GM23338 (cell line): Measurements from ENCODE around the gene PPP1R7. TPM values are rescaled to one million over a fixed set of nuclear protein-coding genes. Genes with fewer than 3 reads are reported as not detected.

Experiments
- ATAC-seq: fragments of 200-7000 bp; cut with Tn5 transposase; 3 replicates; pipeline ENCODE4 v1.9.1; 2020
- DNase-seq: peaks from one replicate; pipeline ENCODE4 v3.0.0-alpha.2; 2015; ENCODE audit warnings: low spot score
- H2AFZ ChIP-seq: fragments of 200-600 bp; sonication (generic); 2 replicates; pipeline ENCODE4 v1.8.0; 2016; ENCODE audit warnings: antibody characterized with exemption, mild to moderate bottlenecking, moderate library complexity
- H3F3A ChIP-seq: fragments of 200-600 bp; sonication (generic); replicated peaks from 2 replicates; pipeline ENCODE4 v1.8.0; 2017; ENCODE audit warnings: antibody characterized with exemption, mixed run types, low read depth
- H3K27ac ChIP-seq: fragments of 200-600 bp; sonication (generic); 2 replicates; pipeline ENCODE4 v1.6.1; 2016; ENCODE audit warnings: low read depth
- H3K27me3 ChIP-seq: fragments of 200-600 bp; sonication (generic); 2 replicates; pipeline ENCODE4 v1.8.0; 2016; ENCODE audit warnings: mild to moderate bottlenecking, mixed run types, moderate library complexity; ENCODE audit not compliant: insufficient read depth
- H3K36me3 ChIP-seq: fragments of 200-600 bp; sonication (generic); 2 replicates; pipeline ENCODE4 v1.8.0; 2016; ENCODE audit warnings: mild to moderate bottlenecking; ENCODE audit not compliant: insufficient read depth
- H3K4me1 ChIP-seq: fragments of 200-600 bp; sonication (generic); 2 replicates; pipeline ENCODE4 v1.8.0; 2016; ENCODE audit warnings: mild to moderate bottlenecking, moderate library complexity; ENCODE audit not compliant: insufficient read depth
- H3K4me2 ChIP-seq: fragments of 200-600 bp; sonication (generic); 2 replicates; pipeline ENCODE4 v1.7.1; 2017; ENCODE audit warnings: mixed run types
- H3K4me3 ChIP-seq: fragments of 200-600 bp; sonication (generic); 2 replicates; pipeline ENCODE4 v1.6.1; 2016; ENCODE audit warnings: mixed run types
- H3K79me2 ChIP-seq: fragments of 200-600 bp; sonication (generic); replicated peaks from 2 replicates; pipeline ENCODE4 v1.8.0; 2017; ENCODE audit warnings: mild to moderate bottlenecking; ENCODE audit not compliant: insufficient read depth
- H3K9me2 ChIP-seq: fragments of 200-600 bp; sonication (generic); 2 replicates; pipeline ENCODE4 v1.8.0; 2017; ENCODE audit not compliant: insufficient read depth
- H4K20me1 ChIP-seq: fragments of 200-600 bp; sonication (generic); replicated peaks from 2 replicates; pipeline ENCODE4 v1.8.0; 2017; ENCODE audit warnings: mild to moderate bottlenecking; ENCODE audit not compliant: insufficient read depth
- H3K27ac Mint-ChIP-seq: 2 replicates; pipeline ENCODE4 v1.8.0; 2020; ENCODE audit warnings: inconsistent platforms, mild to moderate bottlenecking, moderate library complexity, mixed read lengths
- H3K27me3 Mint-ChIP-seq: 3 replicates; pipeline ENCODE4 v1.8.0; 2022; ENCODE audit warnings: low read depth, mild to moderate bottlenecking, moderate library complexity, mixed read lengths, inconsistent platforms; ENCODE audit not compliant: insufficient read depth, poor library complexity
- H3K36me3 Mint-ChIP-seq: 3 replicates; pipeline ENCODE4 v1.8.0; 2021; ENCODE audit warnings: low read depth, mild to moderate bottlenecking, inconsistent platforms, moderate library complexity, mixed read lengths
- H3K4me1 Mint-ChIP-seq: 3 replicates; pipeline ENCODE4 v1.8.0; 2020; ENCODE audit warnings: mild to moderate bottlenecking, inconsistent platforms, mixed read lengths
- H3K4me3 Mint-ChIP-seq: 3 replicates; pipeline ENCODE4 v1.8.0; 2021; ENCODE audit warnings: moderate library complexity, mild to moderate bottlenecking, inconsistent platforms, mixed read lengths
- H3K9me3 Mint-ChIP-seq: 3 replicates; pipeline ENCODE4 v1.8.0; 2020; ENCODE audit warnings: moderate library complexity, mild to moderate bottlenecking, inconsistent platforms, mixed read lengths
- CREB1 ChIP-seq: fragments of 250-450 bp; sonication (Bioruptor Pico); IDR thresholded peaks from 2 replicates; pipeline ENCODE4 v1.5.0; 2020; ENCODE audit warnings: low read depth, mild to moderate bottlenecking, moderate library complexity
- CTCF ChIP-seq, 2 experiments: fragments of 200-600 bp in 1 of 2; sonication (generic) in 1 of 2; conservative IDR thresholded peaks; 2 replicates each; pipeline versions ENCODE4 v1.5.1 to v1.6.1; 2016 to 2017; ENCODE audit warnings: antibody characterized with exemption in 2 of 2, low read depth in 2 of 2, mild to moderate bottlenecking in 2 of 2, moderate library complexity in 1 of 2
- EZH2 ChIP-seq: fragments of 200-600 bp; sonication (generic); IDR thresholded peaks from one replicate; pipeline ENCODE4 v1.8.0; 2017; ENCODE audit warnings: antibody characterized with exemption, mild to moderate bottlenecking, low read depth; ENCODE audit not compliant: unreplicated experiment
- EZH2phosphoT487 ChIP-seq: fragments of 200-600 bp; sonication (generic); IDR thresholded peaks from one replicate; pipeline ENCODE4 v1.8.1; 2018; ENCODE audit warnings: antibody characterized with exemption; ENCODE audit not compliant: unreplicated experiment
- JUNB ChIP-seq: IDR thresholded peaks from one replicate; pipeline ENCODE4 v1.6.1; 2016; ENCODE audit warnings: antibody characterized with exemption; ENCODE audit not compliant: unreplicated experiment
- NANOG ChIP-seq: IDR thresholded peaks from 2 replicates; pipeline ENCODE4 v1.6.1; 2016; ENCODE audit warnings: antibody characterized with exemption, borderline replicate concordance
- POLR2AphosphoS5 ChIP-seq: IDR thresholded peaks from 2 replicates; pipeline ENCODE4 v1.6.1; 2016; ENCODE audit warnings: antibody characterized with exemption, low read depth
- STAT1 ChIP-seq: IDR thresholded peaks from one replicate; pipeline ENCODE4 v1.6.1; 2016; ENCODE audit warnings: antibody characterized with exemption; ENCODE audit not compliant: unreplicated experiment
- ZNF114 ChIP-seq: fragments of 250-450 bp; sonication (Bioruptor Pico); IDR thresholded peaks from 2 replicates; pipeline ENCODE4 v1.5.0; 2020; ENCODE audit warnings: mild to moderate bottlenecking, moderate library complexity
- ZNF331 ChIP-seq: fragments of 250-450 bp; sonication (Bioruptor Pico); IDR thresholded peaks from 2 replicates; pipeline ENCODE4 v1.5.0; 2020; ENCODE audit warnings: low read depth, mild to moderate bottlenecking, moderate library complexity
- polyA plus RNA-seq: library from polyadenylated mRNA; unstranded; fragments of >200 nt; fragmentation: Nextera tagmentation; extraction: Ambion mirVana; gene quantifications from 2 replicates; pipeline ENCODE4 v1.2.1, GENCODE V29; 2016
- total RNA-seq: library from RNA; depleted of rRNA; stranded (reverse); fragments of >200 nt; shearing (Covaris generic); gene quantifications from 2 replicates; pipeline ENCODE4 v1.2.3, GENCODE V29; 2014
- TF ChIP-seq, protein P1 (sequence below): IDR thresholded peaks from 2 replicates; pipeline ENCODE4 v1.6.1; 2016; ENCODE audit warnings: antibody characterized with exemption
- TF ChIP-seq, protein P2 (sequence below): IDR thresholded peaks from one replicate; pipeline ENCODE4 v1.6.1; 2018; ENCODE audit warnings: antibody characterized with exemption; ENCODE audit not compliant: unreplicated experiment
- TF ChIP-seq, protein P3 (sequence below): fragments of 250-450 bp; sonication (Bioruptor Pico); IDR thresholded peaks from 2 replicates; pipeline ENCODE4 v1.5.0; 2020; ENCODE audit warnings: mild to moderate bottlenecking, moderate library complexity

The PPP1R7 gene
- total and polyA plus RNA-seq, 2 experiments from 2014 or later, result 48.2 to 94.3 TPM

DNA sequence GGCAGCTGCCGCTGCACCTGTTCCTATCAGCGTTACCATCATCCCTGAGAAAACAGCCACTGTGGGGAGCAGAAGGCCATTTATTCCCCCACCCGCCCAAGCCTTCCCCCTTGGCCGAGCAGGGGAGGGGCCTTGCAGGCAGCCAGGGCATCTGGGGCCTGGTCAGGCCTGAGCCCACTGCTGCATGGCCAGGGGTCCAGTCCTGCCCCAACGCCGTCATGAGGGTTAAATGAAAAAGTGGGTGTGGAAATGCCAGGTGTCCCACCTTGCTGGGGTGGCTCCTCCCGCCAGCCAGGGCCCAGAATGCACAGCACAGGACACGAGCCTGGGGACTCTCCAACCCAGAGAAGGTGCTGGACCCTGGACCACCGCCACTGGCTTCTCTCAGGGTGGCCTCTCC is 52.4 kb downstream of the PPP1R7 start:
- Histone ChIP-seq H3K27ac (no peak overlapping the region), H3K79me2 (no peaks in the 10 kb centered on the region), H3F3A (no peaks in the 10 kb centered on the region), H3K4me1 (no peaks in the 10 kb centered on the region), H3K9me2 (no peaks in the 10 kb centered on the region), H3K27me3 (no peaks in the 10 kb centered on the region), H3K36me3 (no peaks in the 10 kb centered on the region), H2AFZ (no peak overlapping the region), H4K20me1 (no peaks in the 10 kb centered on the region), H3K4me2 (no peak overlapping the region), H3K4me3 (no peak overlapping the region)
- Mint-ChIP-seq H3K36me3 (no peaks in the 10 kb centered on the region), H3K4me3 (no peak overlapping the region), H3K4me1 (no peaks in the 10 kb centered on the region), H3K27ac (no peak overlapping the region), H3K27me3 (peaks cover 11% of the 10 kb centered on the region), H3K9me3 (no peaks in the 10 kb centered on the region; the same call in 2 of the 3 replicates)
- TF ChIP-seq STAT1 (no peak), ZNF114 (CRISPR knock-in tag) (no peak), POLR2AphosphoS5 (no peak), CTCF (conservative IDR thresholded peaks at IDR 0.05; ENCODE audit: low read depth in 2 of 2) (no peak), EZH2phosphoT487 (no peak), NANOG (no peak), ZNF331 (CRISPR knock-in tag) (no peak), JUNB (no peak), EZH2 (no peak), CREB1 (no peak)
- TF ChIP-seq, protein P1, sequence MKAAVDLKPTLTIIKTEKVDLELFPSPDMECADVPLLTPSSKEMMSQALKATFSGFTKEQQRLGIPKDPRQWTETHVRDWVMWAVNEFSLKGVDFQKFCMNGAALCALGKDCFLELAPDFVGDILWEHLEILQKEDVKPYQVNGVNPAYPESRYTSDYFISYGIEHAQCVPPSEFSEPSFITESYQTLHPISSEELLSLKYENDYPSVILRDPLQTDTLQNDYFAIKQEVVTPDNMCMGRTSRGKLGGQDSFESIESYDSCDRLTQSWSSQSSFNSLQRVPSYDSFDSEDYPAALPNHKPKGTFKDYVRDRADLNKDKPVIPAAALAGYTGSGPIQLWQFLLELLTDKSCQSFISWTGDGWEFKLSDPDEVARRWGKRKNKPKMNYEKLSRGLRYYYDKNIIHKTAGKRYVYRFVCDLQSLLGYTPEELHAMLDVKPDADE, result no peak
- TF ChIP-seq, protein P2, sequence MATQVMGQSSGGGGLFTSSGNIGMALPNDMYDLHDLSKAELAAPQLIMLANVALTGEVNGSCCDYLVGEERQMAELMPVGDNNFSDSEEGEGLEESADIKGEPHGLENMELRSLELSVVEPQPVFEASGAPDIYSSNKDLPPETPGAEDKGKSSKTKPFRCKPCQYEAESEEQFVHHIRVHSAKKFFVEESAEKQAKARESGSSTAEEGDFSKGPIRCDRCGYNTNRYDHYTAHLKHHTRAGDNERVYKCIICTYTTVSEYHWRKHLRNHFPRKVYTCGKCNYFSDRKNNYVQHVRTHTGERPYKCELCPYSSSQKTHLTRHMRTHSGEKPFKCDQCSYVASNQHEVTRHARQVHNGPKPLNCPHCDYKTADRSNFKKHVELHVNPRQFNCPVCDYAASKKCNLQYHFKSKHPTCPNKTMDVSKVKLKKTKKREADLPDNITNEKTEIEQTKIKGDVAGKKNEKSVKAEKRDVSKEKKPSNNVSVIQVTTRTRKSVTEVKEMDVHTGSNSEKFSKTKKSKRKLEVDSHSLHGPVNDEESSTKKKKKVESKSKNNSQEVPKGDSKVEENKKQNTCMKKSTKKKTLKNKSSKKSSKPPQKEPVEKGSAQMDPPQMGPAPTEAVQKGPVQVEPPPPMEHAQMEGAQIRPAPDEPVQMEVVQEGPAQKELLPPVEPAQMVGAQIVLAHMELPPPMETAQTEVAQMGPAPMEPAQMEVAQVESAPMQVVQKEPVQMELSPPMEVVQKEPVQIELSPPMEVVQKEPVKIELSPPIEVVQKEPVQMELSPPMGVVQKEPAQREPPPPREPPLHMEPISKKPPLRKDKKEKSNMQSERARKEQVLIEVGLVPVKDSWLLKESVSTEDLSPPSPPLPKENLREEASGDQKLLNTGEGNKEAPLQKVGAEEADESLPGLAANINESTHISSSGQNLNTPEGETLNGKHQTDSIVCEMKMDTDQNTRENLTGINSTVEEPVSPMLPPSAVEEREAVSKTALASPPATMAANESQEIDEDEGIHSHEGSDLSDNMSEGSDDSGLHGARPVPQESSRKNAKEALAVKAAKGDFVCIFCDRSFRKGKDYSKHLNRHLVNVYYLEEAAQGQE, result no peak
- TF ChIP-seq, protein P3, sequence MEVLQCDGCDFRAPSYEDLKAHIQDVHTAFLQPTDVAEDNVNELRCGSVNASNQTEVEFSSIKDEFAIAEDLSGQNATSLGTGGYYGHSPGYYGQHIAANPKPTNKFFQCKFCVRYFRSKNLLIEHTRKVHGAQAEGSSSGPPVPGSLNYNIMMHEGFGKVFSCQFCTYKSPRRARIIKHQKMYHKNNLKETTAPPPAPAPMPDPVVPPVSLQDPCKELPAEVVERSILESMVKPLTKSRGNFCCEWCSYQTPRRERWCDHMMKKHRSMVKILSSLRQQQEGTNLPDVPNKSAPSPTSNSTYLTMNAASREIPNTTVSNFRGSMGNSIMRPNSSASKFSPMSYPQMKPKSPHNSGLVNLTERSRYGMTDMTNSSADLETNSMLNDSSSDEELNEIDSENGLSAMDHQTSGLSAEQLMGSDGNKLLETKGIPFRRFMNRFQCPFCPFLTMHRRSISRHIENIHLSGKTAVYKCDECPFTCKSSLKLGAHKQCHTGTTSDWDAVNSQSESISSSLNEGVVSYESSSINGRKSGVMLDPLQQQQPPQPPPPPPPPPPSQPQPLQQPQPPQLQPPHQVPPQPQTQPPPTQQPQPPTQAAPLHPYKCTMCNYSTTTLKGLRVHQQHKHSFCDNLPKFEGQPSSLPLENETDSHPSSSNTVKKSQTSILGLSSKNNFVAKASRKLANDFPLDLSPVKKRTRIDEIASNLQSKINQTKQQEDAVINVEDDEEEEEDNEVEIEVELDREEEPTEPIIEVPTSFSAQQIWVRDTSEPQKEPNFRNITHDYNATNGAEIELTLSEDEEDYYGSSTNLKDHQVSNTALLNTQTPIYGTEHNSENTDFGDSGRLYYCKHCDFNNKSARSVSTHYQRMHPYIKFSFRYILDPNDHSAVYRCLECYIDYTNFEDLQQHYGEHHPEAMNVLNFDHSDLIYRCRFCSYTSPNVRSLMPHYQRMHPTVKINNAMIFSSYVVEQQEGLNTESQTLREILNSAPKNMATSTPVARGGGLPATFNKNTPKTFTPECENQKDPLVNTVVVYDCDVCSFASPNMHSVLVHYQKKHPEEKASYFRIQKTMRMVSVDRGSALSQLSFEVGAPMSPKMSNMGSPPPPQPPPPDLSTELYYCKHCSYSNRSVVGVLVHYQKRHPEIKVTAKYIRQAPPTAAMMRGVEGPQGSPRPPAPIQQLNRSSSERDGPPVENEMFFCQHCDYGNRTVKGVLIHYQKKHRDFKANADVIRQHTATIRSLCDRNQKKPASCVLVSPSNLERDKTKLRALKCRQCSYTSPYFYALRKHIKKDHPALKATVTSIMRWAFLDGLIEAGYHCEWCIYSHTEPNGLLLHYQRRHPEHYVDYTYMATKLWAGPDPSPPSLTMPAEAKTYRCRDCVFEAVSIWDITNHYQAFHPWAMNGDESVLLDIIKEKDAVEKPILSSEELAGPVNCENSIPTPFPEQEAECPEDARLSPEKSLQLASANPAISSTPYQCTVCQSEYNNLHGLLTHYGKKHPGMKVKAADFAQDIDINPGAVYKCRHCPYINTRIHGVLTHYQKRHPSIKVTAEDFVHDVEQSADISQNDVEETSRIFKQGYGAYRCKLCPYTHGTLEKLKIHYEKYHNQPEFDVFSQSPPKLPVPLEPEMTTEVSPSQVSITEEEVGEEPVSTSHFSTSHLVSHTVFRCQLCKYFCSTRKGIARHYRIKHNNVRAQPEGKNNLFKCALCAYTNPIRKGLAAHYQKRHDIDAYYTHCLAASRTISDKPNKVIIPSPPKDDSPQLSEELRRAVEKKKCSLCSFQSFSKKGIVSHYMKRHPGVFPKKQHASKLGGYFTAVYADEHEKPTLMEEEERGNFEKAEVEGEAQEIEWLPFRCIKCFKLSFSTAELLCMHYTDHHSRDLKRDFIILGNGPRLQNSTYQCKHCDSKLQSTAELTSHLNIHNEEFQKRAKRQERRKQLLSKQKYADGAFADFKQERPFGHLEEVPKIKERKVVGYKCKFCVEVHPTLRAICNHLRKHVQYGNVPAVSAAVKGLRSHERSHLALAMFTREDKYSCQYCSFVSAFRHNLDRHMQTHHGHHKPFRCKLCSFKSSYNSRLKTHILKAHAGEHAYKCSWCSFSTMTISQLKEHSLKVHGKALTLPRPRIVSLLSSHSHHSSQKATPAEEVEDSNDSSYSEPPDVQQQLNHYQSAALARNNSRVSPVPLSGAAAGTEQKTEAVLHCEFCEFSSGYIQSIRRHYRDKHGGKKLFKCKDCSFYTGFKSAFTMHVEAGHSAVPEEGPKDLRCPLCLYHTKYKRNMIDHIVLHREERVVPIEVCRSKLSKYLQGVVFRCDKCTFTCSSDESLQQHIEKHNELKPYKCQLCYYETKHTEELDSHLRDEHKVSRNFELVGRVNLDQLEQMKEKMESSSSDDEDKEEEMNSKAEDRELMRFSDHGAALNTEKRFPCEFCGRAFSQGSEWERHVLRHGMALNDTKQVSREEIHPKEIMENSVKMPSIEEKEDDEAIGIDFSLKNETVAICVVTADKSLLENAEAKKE (CRISPR knock-in tag), result no peak
- DNase-seq, result no peak
- no peak for ATAC-seq
